OCI-M2 (cell line): ENCODE results near the gene CCDC150.
"Not testable (repeated sequence)": the region's sequence is repeated elsewhere in the genome, so short reads cannot be mapped to it uniquely, and the experiment has no call there.

Experiments used
- DNase-seq: peaks from one replicate; lab custom pipeline; 2025; ENCODE audit not compliant: unreplicated experiment; lab: John Stamatoyannopoulos, UW

The CCDC150 gene

DNA sequence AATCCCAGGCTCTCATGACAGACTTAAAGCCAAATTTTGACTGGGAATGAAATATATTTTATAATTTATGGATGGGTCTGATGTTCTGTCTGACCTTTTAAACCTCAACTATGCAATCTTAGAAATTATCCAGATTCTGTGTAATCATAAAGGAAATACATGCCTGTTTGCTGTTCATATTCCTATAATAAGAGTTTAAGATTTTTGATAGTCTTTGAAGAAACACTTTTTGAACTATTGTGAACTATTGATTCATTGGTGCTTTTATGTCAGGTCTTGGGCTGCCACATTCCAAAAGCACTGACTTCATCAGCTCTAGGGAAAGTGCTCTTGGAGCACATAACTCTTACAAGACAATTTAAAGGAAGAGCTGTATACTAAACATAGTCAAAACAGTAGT is 64.2 kb downstream of the CCDC150 start:
- DNase-seq = no peak

GRCh38 chr2:196710056-196710455 is 70.5 kb downstream of the CCDC150 start:
- not testable (repeated sequence) for DNase-seq

DNA sequence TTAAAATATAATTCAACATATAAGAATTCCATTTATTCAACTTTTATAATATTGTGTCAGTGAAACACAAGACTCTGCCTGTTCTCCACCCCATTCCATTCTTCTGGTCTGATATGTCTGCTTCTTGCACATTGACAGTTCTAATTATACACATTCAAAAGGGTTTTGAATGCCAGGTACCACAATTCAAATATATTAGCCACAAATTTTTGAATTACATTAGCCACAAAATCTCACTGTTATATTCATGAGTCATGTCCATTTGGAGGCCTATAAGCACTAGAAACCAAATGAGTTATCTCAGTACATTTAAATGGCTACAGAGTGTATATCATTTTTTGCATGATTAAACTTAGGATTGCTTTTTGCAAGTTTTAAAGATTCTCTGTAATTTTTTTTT is 72.1 kb downstream of the CCDC150 start:
- no peak for DNase-seq

DNA sequence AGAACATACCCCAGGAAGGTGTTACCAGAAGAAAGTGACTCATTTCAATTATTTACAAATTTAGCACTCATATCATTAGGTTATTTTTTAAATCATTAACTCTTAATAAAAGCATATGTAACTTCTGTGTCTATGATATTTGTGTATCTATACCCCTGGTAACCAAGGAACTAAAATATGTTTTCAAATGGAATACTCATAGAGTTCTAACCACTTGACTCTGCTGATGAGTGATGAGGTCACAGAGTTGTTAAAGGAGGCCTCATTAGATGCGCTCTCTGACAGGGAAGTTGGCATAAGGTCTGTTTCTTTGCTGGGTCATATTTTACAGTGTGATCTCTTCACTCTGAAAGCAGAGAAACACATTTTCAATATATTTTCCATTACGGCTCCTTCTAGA is 73.4 kb downstream of the CCDC150 start:
- no peak for DNase-seq

- DNase-seq = no peak
These were observed 79.0 kb downstream of the CCDC150 start for GRCh38 chr2:196718419-196719109.

- DNase-seq = no peak
These were observed 79.8 kb downstream of the CCDC150 start for GRCh38 chr2:196719110-196719872.

- no peak for DNase-seq
These were observed 84.1 kb downstream of the CCDC150 start for GRCh38 chr2:196723571-196723970.

DNA sequence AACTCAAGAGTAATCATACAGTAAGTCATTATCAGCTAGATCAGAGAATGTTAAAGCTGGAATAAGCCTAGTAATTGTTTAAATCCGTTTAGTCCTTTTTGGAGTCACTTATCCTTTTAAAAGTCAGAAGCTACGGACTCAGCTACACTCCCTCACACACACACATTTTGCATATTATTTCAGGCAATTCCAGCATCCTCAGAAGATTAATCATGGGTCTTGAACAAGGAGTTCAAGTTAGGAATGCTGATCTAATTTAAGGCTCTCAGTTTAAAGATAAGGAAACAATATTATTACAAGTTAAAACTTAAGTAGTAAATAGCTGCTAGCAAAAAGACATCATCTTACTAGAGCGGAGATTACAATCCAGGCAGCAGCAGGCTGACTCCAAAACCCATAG is 85.7 kb downstream of the CCDC150 start:
- no peak for DNase-seq

DNA sequence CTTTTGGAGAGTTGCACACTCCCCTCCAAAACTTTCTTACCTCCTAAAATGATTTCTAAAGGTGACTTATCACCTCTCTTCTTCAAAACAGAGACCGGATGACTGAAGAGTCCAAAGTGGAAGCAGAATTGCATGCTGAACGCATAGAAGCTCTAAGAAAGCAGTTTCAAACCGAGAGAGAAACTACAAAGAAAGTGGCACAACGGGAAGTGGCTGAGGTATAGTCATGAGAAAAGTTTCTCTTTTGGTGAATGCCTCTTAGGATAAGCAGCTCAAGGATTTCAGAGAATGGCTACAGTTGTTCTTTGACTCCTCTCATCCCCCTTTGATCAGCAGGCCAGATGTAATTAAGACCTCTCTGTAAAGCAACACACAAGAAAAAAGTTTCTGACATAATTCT is 86.4 kb downstream of the CCDC150 start:
- DNase-seq = no peak

DNA sequence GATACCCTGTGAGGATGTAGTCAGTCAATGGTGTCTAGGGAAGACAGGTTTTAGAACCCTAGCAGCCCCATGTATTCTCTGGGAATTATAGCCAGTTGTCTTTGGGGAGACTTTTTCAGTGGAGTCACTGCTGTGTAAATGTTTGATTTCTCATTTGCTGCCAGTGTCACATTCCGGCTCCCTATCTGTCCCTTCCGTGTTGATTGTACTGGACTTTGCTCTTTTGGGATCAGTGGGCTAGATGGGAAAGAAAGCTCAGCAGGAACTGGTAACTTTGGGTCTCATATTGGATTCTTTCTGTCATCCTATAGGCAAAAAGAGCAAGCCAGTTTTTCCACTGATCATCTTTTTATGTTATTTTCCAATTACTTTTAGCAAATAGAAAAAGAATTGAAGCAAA is 89.9 kb downstream of the CCDC150 start:
- DNase-seq = no peak

DNA sequence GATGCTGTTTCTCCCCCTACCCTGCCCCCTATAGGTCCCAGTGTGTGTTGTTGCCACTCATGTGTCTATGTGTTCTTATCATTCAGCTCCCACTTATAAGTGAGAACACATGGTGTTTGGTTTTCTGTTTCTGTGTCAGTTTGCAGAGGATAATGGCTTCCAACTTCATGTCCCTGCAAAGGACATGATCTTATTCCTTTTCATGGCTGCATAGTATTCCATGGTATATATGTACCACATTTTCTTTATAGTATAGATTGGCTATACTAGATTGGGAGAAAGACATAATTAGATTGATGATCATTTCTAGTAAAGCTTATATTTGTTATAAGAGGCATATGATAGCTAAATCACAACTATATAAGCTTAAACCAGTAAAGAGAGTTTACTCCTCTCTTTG is 97.1 kb downstream of the CCDC150 start:
- not testable (repeated sequence) for DNase-seq

- DNase-seq = no peak
These were observed 97.5 kb downstream of the CCDC150 start for GRCh38 chr2:196737046-196737445.

DNA sequence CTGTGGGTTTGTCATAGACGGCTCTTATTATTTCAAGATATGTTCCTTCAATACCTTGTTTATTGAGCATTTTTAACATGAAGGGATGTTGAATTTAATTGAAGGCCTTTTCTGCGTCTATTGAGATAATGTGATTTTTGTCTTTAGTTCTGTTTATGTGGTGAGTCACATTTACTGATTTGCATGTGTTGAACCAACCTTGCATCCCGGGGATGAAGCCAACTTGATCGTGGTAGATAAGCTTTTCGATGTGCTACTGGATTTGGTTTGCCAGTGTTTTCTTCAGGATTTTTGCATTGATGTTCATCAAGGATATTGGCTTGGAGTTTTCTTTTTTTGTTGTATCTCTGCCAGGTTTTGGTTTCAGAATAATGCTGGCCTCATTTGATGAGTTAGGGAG is 99.5 kb downstream of the CCDC150 start:
- DNase-seq = no peak

DNA sequence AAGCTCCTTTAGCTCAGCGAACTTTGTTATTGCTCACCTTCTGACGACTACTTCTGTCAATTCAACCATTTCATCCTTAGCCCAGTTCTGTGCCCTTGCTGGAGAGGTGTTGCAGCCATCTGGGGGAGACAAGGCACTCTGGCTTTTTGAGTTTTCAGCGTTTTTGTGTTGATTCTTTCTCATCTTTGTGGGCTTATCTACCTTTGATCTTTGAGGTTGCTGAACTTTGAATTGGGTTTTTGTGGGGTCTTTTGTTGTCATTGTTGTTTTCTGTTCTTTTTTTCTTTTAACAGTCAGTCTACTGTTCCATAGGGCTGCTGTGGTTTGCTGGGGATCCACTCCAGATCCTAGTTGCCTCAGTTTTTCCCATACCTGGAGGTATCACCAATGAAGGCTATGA is 102.7 kb downstream of the CCDC150 start:
- DNase-seq = no peak

GRCh38 chr2:196742685-196743084 is 103.2 kb downstream of the CCDC150 start:
- DNase-seq = no peak

DNA sequence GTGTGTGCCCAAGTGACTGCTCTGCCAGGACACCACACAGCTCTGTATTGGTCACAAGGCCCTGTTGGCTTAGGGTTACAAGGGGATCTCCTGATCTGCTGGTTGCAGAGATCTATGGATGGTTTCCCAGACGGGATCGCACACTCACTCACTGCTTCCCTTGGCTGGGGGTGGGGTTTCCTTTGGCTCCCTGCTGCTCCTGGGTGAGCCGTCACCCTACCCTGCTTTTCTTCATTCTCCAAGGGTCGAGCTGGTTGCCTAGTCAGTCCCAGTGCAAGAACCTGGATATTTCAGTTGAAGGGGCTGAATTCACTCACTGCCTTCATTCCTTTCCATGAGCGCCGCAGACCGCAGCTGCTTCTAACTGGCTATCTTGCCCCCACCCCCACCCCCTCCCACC is 103.7 kb downstream of the CCDC150 start:
- no peak for DNase-seq

DNA sequence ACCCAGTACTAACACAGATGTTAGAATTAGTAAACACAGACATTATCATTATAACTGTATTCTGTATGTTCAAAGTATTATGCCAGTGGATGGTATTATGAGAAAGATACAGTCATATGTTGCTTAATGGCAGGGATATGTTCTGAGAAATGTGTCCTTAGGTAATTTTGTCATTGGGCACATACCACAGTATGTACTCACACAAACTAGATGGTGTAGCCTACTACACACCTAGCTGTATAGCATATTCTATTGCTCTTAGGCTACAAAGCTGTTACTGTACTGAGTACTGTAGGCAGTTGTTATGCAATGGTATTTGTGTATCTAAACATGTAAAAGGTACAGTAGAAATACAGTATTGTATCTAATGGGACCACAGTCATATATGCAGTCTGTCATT is 106.2 kb downstream of the CCDC150 start:
- no peak for DNase-seq

GRCh38 chr2:196747400-196747799 is 107.9 kb downstream of the CCDC150 start:
- no peak for DNase-seq

DNA sequence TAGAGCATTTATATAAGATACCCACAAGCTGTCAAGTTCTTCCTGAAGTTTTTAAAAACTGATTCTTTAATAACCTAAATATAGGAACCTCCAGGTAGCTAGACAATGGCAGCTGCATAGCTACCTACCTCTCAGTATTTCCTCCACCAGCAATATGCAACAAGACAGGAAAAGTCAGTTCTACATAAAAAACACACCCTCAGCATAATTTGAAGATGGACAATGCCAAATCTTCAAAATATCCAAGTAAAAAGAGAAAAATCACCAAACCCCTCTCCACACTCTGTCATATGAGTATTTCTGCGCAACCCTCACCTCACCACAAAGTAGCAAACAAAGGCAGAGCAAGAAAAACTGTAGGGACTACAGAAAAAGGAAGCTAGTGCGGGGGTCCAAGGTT is 108.6 kb downstream of the CCDC150 start:
- DNase-seq = no peak

DNA sequence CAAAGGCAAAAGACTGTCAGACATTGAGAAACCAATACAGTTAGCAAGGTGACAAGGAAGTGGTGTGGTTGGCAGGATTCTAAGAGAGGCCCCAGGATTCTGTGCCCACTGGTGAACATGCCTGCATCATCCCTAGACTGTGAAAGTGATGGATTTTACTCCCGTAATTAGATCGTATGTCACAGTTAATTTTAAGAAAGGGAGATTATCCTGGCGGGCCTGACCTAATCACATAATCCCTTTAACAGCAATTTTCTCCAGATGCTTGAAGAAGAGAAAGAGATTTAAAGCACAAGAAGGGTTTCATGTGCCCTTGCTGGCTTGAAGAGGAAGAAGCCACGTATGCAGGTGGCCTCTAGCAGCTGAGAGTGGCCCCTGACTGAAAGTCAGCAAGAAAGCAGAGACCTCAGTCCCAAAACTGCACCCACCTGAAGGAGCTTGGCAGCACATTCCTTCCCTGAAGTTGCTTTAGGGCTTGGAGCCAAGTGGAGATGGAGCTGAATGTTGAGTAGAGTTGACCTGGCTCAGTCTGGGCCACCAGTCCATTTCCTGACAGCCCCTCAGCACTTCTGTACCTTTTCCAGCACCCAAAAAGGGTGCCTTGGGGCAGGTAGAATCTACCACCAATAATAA is 110.9 kb downstream of the CCDC150 start:
- DNase-seq = no peak

GRCh38 chr2:196750977-196751631 is 111.6 kb downstream of the CCDC150 start:
- DNase-seq = no peak
